Omental fat pad (tissue), 4 donors: ENCODE measurements around the gene MYH9. TPM values are rescaled to one million over a fixed set of nuclear protein-coding genes. Genes with fewer than 3 reads are reported as not detected.

Experiments used
- ATAC-seq: fragments of 150-250 bp; one replicate; pipeline ENCODE4 v1.9.1; 2016; ENCODE audit warnings: mild to moderate bottlenecking, moderate library complexity; ENCODE audit not compliant: low FRiP score
- DNase-seq: peaks from one replicate; pipeline ENCODE4 v3.0.0-alpha.2; 2019; ENCODE audit warnings: low spot score
- total RNA-seq, 4 donors: library from RNA; depleted of rRNA; stranded (reverse); fragments of >200 nt; gene quantifications; one replicate each; pipeline ENCODE4 v1.1.0, GENCODE V29; 2016
- TF ChIP-seq, protein P1 (sequence below), 3 donors: fragments of 450-650 bp; IDR thresholded peaks; one replicate each; pipeline ENCODE4 v1.5.1; 2016 to 2017; ENCODE audit warnings: antibody characterized with exemption in 3 of 3, mild to moderate bottlenecking in 3 of 3, moderate library complexity in 2 of 3

MYH9 gene
- total RNA-seq, 4 donors from 2014 or later, result 225 to 463 (median 370) TPM

DNA sequence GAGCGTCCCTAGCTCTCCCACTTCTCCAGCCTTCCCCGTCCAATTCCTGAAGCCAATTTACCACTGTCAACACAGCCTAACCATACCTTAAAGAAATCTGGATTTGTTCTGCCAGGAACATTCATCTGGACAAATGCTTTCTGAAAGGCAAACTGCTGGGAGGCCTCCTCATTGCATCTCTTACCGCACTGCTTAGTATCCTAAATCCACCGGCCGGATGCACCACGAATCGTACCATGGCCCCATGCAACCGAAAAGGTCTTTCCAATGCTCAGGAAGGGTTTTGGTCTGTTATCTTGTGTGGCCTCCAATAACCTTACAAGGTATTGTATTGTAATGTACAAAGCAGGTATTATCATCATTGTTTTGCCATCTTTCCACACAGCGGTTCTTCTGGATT lies 57.6 kb downstream of the MYH9 start:
- no peak for ATAC-seq
- TF ChIP-seq, protein P1, sequence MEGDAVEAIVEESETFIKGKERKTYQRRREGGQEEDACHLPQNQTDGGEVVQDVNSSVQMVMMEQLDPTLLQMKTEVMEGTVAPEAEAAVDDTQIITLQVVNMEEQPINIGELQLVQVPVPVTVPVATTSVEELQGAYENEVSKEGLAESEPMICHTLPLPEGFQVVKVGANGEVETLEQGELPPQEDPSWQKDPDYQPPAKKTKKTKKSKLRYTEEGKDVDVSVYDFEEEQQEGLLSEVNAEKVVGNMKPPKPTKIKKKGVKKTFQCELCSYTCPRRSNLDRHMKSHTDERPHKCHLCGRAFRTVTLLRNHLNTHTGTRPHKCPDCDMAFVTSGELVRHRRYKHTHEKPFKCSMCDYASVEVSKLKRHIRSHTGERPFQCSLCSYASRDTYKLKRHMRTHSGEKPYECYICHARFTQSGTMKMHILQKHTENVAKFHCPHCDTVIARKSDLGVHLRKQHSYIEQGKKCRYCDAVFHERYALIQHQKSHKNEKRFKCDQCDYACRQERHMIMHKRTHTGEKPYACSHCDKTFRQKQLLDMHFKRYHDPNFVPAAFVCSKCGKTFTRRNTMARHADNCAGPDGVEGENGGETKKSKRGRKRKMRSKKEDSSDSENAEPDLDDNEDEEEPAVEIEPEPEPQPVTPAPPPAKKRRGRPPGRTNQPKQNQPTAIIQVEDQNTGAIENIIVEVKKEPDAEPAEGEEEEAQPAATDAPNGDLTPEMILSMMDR (IDR thresholded peaks at IDR 0.05), result no peak
- no peak for DNase-seq

DNA sequence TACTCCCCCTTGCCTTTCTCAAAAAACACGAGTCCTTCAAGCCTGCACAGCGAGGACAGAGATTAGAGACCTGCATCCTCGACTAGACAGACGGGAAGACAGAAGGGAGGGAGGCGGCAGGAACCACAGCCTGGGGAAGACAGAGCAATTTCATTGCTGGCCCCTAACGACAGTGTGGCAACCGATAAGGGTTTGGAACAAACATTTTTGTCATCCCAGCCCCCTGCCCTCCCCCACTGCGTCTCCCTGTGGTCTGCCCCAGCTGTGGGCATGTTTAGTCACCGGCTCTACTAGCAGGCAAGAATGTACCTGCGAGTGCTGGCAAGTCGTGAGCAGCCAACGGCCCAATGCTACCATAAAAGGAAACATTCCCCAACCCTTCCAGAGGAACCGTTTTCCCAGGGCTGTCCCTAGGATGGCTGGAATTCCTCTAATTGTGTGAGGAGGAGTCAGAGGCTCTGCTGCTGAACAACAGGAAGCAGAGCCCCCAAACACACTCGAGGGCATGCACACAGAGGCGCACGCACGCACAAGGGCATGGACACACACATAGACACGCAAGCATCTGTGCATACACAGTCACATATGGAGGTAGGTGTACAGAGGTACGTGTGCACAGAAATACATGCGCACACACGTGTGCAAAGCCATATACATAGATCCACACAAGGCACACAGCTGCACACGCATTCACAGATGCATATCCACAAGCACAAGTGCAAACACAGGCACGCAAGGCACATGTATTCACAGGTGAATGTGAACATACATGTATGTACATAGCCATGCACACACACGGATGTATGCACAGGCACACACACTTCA lies 58.3 kb downstream of the MYH9 start:
- DNase-seq, result no peak
- ATAC-seq, result no peak
- TF ChIP-seq, protein P1 (IDR thresholded peaks at IDR 0.05), result no peak

DNA sequence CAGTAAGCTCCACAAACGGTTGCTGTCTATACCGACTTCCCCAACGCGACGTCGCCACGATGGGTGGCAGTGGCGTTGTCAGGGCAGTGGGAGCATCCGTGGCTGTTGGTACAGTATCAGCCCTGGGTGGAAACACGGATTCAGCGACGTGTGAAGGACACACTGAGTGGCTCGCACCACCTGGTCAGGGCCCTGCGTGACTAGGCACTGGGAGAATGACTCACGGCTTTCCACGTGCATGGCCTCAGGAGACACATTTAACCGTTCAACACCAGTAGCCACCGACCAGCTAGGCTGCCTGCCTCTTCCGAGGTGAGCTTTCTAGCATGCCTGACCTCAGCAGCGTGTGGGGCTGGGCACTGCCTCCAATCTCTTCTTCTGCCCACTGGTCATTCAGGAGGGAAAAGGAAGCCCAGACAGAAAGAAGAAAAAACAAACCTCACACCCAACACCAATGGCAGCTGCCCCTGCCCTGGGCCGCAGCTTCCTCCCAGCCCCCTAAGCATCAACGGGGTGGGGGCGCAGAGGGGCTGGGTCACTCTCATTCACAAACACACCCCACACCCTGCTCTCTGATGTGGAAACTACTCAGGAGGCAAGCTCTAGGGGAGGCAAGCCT lies 59.0 kb downstream of the MYH9 start:
- ATAC-seq (peak; percentile 38), DNase-seq (no peak)
- TF ChIP-seq, protein P1 (IDR thresholded peaks at IDR 0.05), result no peak

DNA sequence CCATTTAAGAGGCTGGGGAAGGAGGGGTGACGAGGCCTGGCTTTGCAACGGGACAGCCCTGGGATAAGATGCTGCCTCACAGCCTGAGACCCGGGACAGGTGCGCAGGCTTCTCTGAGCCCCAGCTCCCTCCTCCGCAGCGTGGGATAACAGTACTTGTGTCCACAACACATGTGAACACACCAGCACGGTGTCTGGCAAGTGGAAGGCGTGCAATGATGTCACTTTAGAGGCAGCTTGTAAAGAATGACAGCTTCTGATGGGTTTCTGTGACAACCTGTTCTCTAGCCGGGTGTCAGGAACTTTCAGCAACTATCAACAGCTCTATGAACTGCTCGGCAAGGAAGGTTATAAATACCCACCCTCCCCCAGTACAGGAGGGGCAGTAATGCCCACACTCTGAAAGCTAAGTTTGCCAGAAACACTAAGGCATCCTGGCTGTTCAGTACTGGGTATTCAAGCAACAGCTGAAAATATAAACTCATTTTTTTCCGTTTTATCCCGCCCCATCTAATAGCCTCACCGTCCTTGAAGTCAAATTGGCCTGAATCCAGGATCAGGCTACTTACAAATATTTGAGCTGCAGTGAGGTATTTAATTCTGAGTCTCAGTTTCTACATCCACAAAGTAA lies 59.7 kb downstream of the MYH9 start:
- no peak for DNase-seq
- TF ChIP-seq, protein P1 (IDR thresholded peaks at IDR 0.05), result no peak
- no peak for ATAC-seq

DNA sequence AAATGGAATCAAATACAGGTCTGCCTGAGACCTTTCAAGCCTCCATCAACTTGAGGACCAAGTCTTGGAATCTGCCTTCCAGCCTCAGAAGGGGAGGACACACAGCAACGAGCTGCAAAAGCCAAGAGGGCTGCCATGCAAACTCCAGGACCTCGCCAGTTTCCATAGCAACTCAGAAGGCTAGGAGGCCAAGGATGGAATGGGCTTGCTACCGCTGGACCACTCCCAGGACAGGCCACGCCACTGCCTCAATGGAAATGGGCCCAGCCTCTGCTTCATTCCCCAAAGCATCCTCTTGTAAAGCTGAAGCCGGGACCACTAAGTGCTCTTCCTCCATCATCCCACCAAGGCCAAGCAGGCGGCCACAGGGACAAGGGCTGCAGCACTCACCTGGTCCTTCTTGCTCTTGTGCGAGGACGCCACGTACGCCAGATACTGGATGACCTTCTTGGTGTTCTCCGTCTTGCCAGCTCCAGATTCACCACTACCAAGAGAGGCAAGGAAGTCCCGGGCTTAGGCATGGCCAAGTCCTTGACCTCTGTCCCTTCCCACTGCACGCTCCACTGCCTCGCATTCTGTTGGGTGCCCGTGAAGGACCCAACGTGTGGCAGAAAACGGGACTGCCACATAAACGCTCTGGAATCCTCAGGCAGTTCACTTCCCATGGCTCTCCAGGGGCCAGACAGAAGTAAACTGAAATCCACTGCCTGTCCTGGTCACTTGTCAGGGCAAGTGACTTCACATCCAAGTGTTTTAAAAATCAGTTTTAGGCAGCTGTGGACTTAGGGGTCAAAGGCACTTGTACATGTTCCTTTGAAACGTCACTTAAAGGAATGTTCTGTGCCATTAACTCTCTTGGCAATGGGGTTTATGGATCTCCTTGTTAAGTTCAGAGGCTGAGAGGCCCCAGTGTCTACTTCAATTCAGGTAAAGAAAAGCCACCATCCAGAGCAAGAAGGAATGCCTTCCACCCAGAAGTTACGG lies 61.3 kb downstream of the MYH9 start:
- ATAC-seq (no peak), DNase-seq (no peak)
- TF ChIP-seq, protein P1 (IDR thresholded peaks at IDR 0.05), result no peak
